Heart left ventricle (tissue), 16 donors: ENCODE results near the gene GLT1D1. TPM values are rescaled to one million over a fixed set of nuclear protein-coding genes. Genes with fewer than 3 reads are reported as not detected.

ENCODE experiments used
- ATAC-seq, 4 donors: fragments of 200-7000 bp; cut with Tn5 transposase; one replicate each; pipeline ENCODE4 v1.9.1; 2020 to 2022; ENCODE audit warnings: moderate library complexity in 4 of 4, mild to moderate bottlenecking in 3 of 4, moderate number of reproducible peaks in 1 of 4
- DNase-seq, 5 donors: peaks; one replicate each; pipeline ENCODE4 v3.0.0-alpha.2; 2020
- H3K27ac ChIP-seq, 12 donors: fragments of 200-600 bp; sonication (generic) in 4 of 12; one replicate each; pipeline versions ENCODE4 v1.5.0 to v1.8.0; 2016 to 2022; ENCODE audit warnings: mild to moderate bottlenecking in 2 of 12
- H3K27me3 ChIP-seq, 9 donors: fragments of 200-600 bp; sonication (generic) in 2 of 9; one replicate each; pipeline versions ENCODE4 v1.5.1 to v1.8.0; 2016 to 2022; ENCODE audit warnings: mild to moderate bottlenecking in 3 of 9
- H3K36me3 ChIP-seq, 9 donors: fragments of 200-600 bp; sonication (generic) in 2 of 9; one replicate each; pipeline versions ENCODE4 v1.5.0 to v1.8.0; 2018 to 2022; ENCODE audit warnings: mild to moderate bottlenecking in 2 of 9
- H3K4me1 ChIP-seq, 12 donors: fragments of 200-600 bp; sonication (generic) in 4 of 12; one replicate each; pipeline versions ENCODE4 v1.5.0 to v1.8.0; 2016 to 2022; ENCODE audit warnings: mild to moderate bottlenecking in 3 of 12
- H3K4me3 ChIP-seq, 12 donors: fragments of 200-600 bp; sonication (generic) in 4 of 12; one replicate each; pipeline versions ENCODE4 v1.5.0 to v1.8.0; 2017 to 2022; ENCODE audit warnings: mild to moderate bottlenecking in 9 of 12, moderate library complexity in 4 of 12
- H3K9me3 ChIP-seq, 12 donors: fragments of 200-600 bp; sonication (generic) in 4 of 12; one replicate each; pipeline versions ENCODE4 v1.5.0 to v1.8.0; 2016 to 2022; ENCODE audit warnings: mild to moderate bottlenecking in 1 of 12
- POLR2A ChIP-seq, 2 donors: fragments of 450-650 bp; IDR thresholded peaks; one replicate each; pipeline ENCODE4 v1.6.1; 2017; ENCODE audit warnings: antibody characterized with exemption in 2 of 2, mild to moderate bottlenecking in 2 of 2, moderate library complexity in 2 of 2
- WGBS, 4 donors: extraction: QIAGEN DNeasy Blood & Tissue Kit in 2 of 4; methylation state at CpG; one replicate each; pipeline versions ENCODE4 v1.1.5 to v1.1.7; 2013 to 2018; 5-methylcytosine and 5-hydroxymethylcytosine counted together
- intact Hi-C, 10 donors: fragments of 100-400 bp; cut with DNase I; formaldehyde crosslinking; loops; one replicate each; pipeline versions ENCODE4 v1.11.1 to v1.14.2; 2022
- polyA plus RNA-seq, 2 donors: library from polyadenylated mRNA; stranded (reverse); fragments of 200-250 nt; gene quantifications; one replicate each; pipeline ENCODE4 v1.2.3, GENCODE V29; 2013
- total RNA-seq, 9 donors: library from RNA; depleted of rRNA in 2 of 9; stranded (reverse); fragments of >200 nt in 2 of 9; fragmentation: NEBNext Ultra II Directional in 3 of 9; extraction: Animal tissue kit (Norgen Biotek cat#: 25700) in 3 of 9; gene quantifications; one replicate each; pipeline versions ENCODE4 v1.1.0 to v1.2.4, GENCODE V29; 2016 to 2023
- TF ChIP-seq, protein P1 (sequence below), 12 donors: fragments of 200-600 bp; sonication (generic) in 4 of 12; IDR thresholded peaks; one replicate each; pipeline versions ENCODE4 v1.5.0 to v1.8.0; 2018 to 2022; ENCODE audit warnings: antibody characterized with exemption in 12 of 12, mild to moderate bottlenecking in 5 of 12
- donor health status: ischemic (EF 13 %, LVEDD 7.1; RV severe dilation, severe dysfunction).
- donor health status: healthy with polysubstance abuse.
- donor health status: DM: no; HTN: yes; CAD: no.
- donor health status: DM: no; HTN: no; CAD: no.
- donor health status: ischemic (EF 25% LVEDD 6.9; RV normal size, moderate dysfunction).
- donor health status: ischemic (EF 25% LVEDD 5.7; RV mildly dilated, moderate dysfunction).
- donor health status: healthy.
- donor health status: DM: yes; HTN: yes; CAD: no.
- donor health status: ischemic (EF 35%, LVEDD 5.7; RV mildly dilated, moderate dysfunction).
- donor health status: nonischemic (EF 11% LVEDD 7.7; RV severe dilation, severe dysfunction).
- donor health status: DM: yes; HTN: yes; CAD: no.
- donor health status: PGD.
- donor health status: ischemic (EF 29% LVEDD 5.4; RV normal size, mild dysfunction).
- donor health status: nonischemic (EF 23%, LVEDD 6.1; RV moderate dilation, normal function).

GLT1D1 gene
- total and polyA plus RNA-seq, 11 donors = 0.11 to 2.3 (median 0.38) TPM

DNA sequence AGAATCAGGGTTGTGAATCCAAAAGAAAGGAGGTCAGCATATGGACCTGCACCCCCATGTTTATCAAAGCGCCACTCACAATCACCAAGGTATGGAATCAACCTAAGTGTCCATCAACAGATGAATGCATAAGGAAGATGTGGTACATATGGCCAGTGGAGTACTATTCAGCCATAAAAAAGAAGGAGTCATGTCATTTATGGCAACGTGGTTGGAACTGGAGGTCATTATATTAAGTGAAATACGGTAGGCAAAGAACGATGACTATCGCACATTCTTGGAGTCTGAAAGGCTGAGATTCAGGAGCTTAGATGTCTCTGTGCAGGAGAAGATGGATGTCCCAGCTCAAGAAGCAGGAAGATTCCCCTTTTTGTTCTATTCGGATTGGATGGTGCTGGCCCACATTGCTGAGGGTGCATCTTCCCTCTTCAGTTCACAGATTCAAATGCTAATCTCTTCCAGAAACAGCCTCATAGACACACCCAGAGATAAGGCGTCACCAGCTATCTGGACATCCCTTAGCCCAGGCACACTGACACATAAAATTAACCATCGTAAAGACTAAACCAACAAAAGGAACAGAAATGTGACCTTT lies 108.1 kb downstream of the GLT1D1 start:
- Histone ChIP-seq H3K4me1 (no peaks in the 10 kb centered on the region), H3K27ac (no peak overlapping the region), H3K4me3 (no peak overlapping the region), H3K27me3 (peaks cover 0 to 16% (median 4%) of the 10 kb centered on the region in 9 donors), H3K9me3 (peaks cover 0 to 20% (median 4%) of the 10 kb centered on the region in 12 donors), H3K36me3 (no peaks in the 10 kb centered on the region)
- DNase-seq = no peak
- intact Hi-C loops = loop anchor here in 1 of 10 donors (10.0 kb wide), 1 partner anchor 177 kb away; no protein-coding TSS in a partner anchor
- no peak for TF ChIP-seq POLR2A (IDR thresholded peaks at IDR 0.05)
- TF ChIP-seq, protein P1, sequence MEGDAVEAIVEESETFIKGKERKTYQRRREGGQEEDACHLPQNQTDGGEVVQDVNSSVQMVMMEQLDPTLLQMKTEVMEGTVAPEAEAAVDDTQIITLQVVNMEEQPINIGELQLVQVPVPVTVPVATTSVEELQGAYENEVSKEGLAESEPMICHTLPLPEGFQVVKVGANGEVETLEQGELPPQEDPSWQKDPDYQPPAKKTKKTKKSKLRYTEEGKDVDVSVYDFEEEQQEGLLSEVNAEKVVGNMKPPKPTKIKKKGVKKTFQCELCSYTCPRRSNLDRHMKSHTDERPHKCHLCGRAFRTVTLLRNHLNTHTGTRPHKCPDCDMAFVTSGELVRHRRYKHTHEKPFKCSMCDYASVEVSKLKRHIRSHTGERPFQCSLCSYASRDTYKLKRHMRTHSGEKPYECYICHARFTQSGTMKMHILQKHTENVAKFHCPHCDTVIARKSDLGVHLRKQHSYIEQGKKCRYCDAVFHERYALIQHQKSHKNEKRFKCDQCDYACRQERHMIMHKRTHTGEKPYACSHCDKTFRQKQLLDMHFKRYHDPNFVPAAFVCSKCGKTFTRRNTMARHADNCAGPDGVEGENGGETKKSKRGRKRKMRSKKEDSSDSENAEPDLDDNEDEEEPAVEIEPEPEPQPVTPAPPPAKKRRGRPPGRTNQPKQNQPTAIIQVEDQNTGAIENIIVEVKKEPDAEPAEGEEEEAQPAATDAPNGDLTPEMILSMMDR (IDR thresholded peaks at IDR 0.05) = no peak
- no peak for ATAC-seq
- WGBS, 4 donors = 61 to 68% (median 64%) methylated on average over 8 of the region's 8 CpGs

DNA sequence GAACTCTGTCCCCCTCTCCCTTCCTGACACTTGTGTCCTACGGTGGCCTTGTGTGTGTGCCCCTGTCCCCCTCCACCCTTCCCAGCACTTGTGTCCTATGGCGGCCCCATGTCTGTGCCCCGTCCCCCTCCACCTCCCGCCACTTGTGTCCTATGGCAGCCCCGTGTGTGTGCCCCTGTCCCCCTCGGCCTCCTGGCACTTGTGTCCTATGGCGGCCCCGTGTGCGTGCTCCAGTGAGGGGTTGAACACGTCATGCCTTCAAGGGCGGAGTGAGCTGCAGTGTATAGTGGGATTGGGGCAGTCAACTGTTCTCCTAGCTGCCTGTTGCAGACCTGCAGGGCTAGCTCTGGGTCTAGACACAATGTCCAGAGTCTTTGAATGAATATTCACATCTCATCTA lies 108.7 kb downstream of the GLT1D1 start:
- TF ChIP-seq, protein P1 (IDR thresholded peaks at IDR 0.05) = no peak
- no peak for TF ChIP-seq POLR2A (IDR thresholded peaks at IDR 0.05)
- Histone ChIP-seq H3K27me3 (peaks cover 0 to 13% (median 1%) of the 10 kb centered on the region in 9 donors), H3K4me1 (no peaks in the 10 kb centered on the region), H3K36me3 (no peaks in the 10 kb centered on the region), H3K9me3 (peaks cover 0 to 20% (median 4%) of the 10 kb centered on the region in 12 donors), H3K4me3 (no peak overlapping the region), H3K27ac (no peak overlapping the region)
- intact Hi-C loops = loop anchor here in 1 of 10 donors (10.0 kb wide), 1 partner anchor 177 kb away; no protein-coding TSS in a partner anchor
- no peak for ATAC-seq
- no peak for DNase-seq
- WGBS, 4 donors = 76 to 93% (median 77%) methylated on average over 11 of the region's 11 CpGs

DNA sequence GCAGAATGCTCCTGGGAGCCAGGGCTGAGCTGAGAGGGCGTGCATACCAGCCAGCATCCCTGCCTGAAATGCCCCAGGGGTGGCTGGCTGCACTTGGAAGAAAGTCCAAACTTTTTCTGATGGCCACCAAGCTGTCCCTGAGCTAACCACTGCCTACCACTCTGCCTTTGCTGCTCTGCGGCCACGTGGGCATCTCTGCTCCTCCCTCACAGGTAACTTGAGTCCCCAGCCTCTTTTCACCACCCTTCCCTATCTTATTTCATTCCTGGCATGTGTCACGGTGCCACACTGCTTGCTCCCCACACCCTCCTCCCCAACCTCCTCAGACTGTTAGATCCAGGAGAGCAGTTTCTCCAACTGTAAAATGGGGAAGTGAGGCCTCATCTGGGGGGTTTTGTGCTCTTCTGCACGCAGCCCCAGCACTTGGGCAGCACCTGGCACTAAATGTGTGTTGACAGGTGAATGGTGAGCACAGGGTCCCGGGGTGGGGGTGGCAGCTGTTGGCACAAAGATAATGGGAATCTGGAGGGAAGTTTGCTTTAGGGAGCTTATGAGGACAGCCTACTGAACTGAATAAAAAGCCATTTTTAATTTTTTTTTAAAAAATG lies 113.0 kb downstream of the GLT1D1 start:
- DNase-seq (no peak), ATAC-seq (no peak)
- Histone ChIP-seq H3K27me3 (peaks cover 0 to 34% (median 12%) of the 10 kb centered on the region in 9 donors), H3K27ac (no peak overlapping the region), H3K36me3 (no peaks in the 10 kb centered on the region), H3K9me3 (peaks cover 0 to 20% (median 4%) of the 10 kb centered on the region in 12 donors), H3K4me1 (no peaks in the 10 kb centered on the region), H3K4me3 (no peak overlapping the region)
- TF ChIP-seq, protein P1 (IDR thresholded peaks at IDR 0.05) = no peak
- TF ChIP-seq POLR2A (IDR thresholded peaks at IDR 0.05) = no peak
- 21 to 26% (median 23%) methylated on average over 6 of the region's 6 CpGs for WGBS, 4 donors
- intact Hi-C loops = loop anchor here in 2 of 10 donors (5.0 to 10.0 kb wide), 2 partner anchors 182 to 946 kb away; no protein-coding TSS in a partner anchor

DNA sequence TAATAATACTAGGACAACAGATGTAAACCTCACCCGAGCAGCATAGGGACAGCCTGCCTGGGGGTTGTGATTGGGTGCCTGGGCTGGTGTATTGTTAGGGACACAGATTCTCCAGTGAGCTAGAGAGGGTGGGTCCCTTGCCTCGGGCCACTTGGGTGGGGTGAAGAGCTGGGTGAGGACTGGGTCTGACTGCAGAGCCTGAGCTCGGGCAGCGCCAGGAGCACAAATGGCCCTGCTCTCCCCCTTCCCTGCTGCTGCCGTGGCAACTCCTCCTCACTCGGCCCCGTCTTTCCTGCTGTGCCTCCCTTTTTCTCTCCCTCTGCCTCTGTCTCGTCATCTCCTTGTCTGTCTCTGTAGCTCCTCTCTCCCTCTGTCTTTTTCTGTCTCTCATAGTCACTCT lies 115.4 kb downstream of the GLT1D1 start:
- no peak overlapping the region for H3K4me3 ChIP-seq
- no peaks in the 10 kb centered on the region for H3K4me1 ChIP-seq
- H3K36me3 ChIP-seq = no peaks in the 10 kb centered on the region
- no peak overlapping the region for H3K27ac ChIP-seq
- WGBS, 4 donors = 20 to 32% (median 23%) methylated on average over 8 of the region's 8 CpGs
- intact Hi-C loops = loop anchor here in 2 of 10 donors (5.0 to 10.0 kb wide), 2 partner anchors 184 to 944 kb away; no protein-coding TSS in a partner anchor
- TF ChIP-seq, protein P1 (IDR thresholded peaks at IDR 0.05) = no peak
- TF ChIP-seq POLR2A (IDR thresholded peaks at IDR 0.05) = no peak
- H3K27me3 ChIP-seq = peaks cover 0 to 48% (median 12%) of the 10 kb centered on the region in 9 donors
- peaks cover 0 to 18% (median 4%) of the 10 kb centered on the region in 12 donors for H3K9me3 ChIP-seq
- no peak for DNase-seq
- ATAC-seq = no peak
